Activated CD4-positive, alpha-beta T cell treated with anti-CD3 and anti-CD28 coated beads for 4 hours (primary cell): ENCODE data around the gene CELF1.

Experiments
- DNase-seq, 2 donors: peaks; one replicate each; pipeline ENCODE4 v3.0.0-alpha.2; 2020

The CELF1 gene

DNA sequence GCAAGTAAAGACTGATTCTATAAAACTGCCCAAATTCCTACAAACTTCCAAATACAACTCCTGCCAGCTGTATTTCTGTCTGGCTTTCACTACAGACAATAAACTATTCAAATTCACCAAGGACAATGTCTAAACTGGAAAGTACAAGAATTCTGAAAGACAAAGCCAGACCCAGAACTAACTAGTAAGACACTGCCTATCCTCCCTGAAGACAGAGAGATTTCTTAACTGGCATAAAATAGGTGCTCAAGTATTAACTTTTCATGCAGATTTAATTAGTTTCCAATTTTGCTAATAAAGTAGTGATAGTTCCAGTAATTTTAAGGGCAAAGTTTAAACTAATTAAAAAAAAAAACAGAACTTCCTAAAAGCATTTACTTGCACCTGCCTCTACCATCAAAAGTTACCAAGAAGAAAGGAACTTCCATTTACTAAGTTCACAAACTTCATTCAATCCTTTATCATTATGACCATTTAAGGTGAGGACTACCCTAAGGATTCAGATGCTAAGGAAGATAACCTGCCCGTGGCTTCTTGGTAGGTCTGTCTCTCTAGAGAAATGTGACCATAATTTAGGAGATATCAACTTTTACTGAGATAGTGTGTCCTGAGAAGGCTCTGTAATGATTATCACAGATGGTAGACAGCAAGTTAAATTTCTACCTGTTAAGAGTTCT is 45.2 kb downstream of the CELF1 start:
- no peak for DNase-seq

DNA sequence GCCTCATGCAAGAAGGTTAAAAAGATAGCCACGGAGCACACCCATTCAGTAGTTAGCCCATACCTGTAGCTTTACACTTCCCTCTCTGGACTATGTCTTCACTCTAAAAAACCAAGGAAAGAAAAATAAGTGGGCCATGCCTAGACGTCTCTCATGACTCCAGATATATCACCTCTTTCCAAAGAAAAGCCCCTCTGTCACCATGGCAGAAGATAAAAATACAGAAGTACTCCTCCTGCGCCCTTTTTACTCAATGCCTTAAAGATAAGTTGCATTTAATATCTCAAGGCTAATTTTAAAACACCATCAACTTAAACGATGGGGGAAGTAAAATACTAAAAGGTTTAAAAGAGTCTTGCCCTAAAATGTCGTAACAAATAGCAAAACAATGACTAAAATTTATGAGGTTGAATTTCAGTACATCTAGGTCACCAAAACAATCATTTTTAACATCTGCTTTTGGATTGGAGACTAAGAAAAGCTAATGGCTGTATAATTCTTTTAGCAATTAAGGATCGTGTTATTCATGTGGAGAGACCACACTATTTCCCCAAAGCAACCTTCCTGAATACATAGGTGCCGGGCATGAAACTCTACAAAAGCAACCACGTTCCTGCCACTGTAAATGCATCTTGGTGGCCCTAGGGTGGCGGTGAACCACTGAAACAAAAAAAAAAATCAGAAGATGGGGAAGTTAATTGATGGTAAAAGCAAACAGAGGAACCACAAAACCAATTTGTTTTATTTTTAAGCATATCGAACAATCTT is 46.0 kb downstream of the CELF1 start:
- no peak for DNase-seq

DNA sequence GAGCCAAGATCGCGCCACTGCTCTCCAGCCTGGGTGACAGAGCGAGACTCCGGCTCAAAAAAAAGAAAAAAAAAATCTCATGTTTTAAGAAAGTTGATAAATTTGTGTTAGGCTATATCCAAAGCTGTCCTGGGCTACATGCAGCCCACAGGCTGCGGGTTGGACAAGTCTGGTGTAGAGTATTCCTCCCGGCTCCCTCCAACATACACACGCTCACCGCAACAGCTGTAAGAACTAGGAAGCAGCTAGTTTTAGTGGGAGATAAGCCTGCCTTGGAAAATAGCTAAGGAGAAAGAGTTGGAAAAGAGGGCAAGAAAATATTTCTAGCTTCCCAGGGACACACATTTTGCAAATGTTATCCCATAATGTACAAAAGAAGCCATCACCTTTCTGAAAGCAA is 46.6 kb downstream of the CELF1 start:
- DNase-seq = no peak

DNA sequence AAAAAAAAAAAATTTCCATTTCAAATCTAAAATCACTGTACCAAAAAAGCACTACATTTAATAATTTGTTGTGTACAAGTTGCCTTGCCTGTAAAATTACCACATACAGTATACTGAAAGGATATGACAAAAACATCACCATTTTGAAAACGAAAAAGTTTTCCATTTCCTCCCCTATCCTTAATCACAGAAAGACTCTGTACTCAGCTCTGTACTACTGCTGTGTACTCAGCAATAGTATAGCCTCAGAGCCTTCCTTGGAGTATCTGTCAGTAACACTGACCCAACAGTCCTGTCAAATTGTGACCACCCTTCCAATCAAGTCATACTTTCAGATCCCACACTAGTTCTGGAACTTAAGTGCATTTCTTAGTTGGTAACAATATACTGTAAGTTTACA is 48.0 kb downstream of the CELF1 start:
- no peak for DNase-seq

DNA sequence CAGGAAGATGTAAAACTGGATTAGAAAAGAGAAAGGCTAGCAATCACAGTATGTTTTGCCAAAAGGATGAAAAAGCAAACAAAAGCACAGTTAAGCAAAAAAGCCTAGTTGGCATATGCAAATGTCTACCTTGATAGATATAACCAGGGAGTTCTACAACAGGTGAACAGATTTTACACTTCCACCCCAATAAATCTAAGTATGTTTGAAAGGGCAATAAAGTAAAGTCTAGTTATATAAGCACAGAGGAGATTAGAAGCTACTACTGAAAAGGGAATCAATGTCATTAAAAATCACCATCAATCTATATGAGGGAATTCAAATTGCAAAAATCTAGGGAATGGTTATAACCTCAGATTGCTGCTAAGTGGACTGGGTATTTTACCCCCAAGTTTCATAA is 49.7 kb downstream of the CELF1 start:
- DNase-seq = no peak

DNA sequence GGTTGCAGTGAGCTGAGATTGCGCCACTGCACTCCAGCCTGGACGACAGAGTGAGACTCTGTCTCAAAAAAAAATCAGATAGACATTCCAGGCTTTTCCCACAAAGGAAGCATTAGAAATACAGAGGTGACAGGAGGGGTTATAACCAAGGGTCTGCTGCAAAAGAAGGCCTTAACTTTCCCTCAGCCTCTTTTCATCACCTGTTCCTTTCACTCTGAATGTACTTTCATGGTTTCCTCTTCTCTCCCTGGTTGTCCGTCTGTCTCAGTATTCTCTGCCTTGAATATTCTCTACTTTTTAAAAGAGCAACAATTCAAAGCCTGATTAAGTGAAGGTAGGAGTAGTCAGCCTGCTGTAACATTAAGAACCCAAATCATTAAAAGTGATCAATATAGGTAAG is 50.2 kb downstream of the CELF1 start:
- DNase-seq = no peak

GRCh38 chr11:47501101-47501500 is 51.8 kb downstream of the CELF1 start:
- no peak for DNase-seq

- no peak for DNase-seq
Measured at GRCh38 chr11:47500121-47500520, 52.8 kb downstream of the CELF1 start.

DNA sequence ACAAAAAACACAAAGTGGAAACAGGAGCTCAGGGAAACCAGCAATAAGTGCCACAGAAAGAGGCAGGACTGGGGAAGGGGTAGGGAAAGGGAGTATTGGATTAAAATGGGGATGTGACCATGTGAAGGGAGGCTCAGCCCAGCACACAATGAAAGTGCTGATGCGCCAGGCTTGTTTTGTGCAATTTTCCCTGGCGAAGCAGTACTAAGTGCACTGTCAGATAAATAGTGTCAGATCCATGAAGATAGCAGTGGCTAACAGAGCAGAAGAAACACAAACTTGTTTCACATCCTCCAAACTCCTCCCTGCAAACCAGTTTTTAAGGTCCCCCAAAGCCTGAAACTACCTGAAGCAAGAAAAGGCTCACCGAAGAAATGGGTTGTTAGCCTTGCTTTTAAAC is 53.3 kb downstream of the CELF1 start:
- no peak for DNase-seq

- no peak for DNase-seq
Measured at GRCh38 chr11:47499161-47499560, 53.8 kb downstream of the CELF1 start.

GRCh38 chr11:47498584-47499152 is 54.3 kb downstream of the CELF1 start:
- no peak for DNase-seq

- DNase-seq = no peak
Measured at GRCh38 chr11:47498149-47498548, 54.8 kb downstream of the CELF1 start.

- no peak for DNase-seq
Measured at GRCh38 chr11:47496808-47497207, 56.1 kb downstream of the CELF1 start.

- no peak for DNase-seq
Measured at GRCh38 chr11:47495856-47496217, 57.1 kb downstream of the CELF1 start.

GRCh38 chr11:47495011-47495855 is 57.7 kb downstream of the CELF1 start:
- no peak for DNase-seq

DNA sequence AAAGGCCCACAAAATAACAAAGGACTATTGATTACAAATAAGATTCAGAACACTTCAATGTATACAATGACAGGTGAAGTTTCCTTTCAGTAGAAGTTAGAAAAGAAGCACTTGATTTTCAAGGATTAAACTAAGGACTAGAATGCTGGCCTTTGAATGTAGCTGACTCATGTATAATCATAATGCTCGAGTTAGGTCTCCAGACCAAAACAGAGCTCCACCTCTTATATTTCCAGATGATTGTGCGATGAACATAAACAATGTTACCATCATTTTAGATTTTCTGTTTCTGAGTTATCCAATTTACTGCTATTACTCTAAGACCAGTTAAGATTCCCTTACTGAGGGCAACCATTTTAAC is 63.6 kb downstream of the CELF1 start:
- DNase-seq = no peak

- DNase-seq = no peak
Measured at GRCh38 chr11:47488674-47489394, 64.1 kb downstream of the CELF1 start.

DNA sequence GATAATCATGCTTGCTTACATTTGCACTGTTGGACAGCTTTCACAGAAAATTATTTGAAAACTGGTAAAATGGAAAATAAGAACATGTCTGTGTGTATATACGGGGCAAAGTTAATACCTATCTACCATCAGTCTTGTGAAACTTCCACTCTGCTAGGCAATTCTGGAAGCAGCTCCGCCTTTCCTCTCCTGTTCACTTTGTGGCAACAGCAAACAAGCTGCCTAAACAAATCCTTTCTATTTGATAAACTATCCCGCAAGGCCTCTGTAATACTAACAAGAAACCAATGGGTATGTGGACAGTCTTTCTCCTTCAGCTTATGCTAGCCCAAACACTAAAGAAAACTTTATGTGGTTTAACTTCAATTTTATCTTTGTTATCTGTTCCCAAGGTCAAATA is 64.8 kb downstream of the CELF1 start:
- no peak for DNase-seq

GRCh38 chr11:47487421-47487820 is 65.5 kb downstream of the CELF1 start:
- DNase-seq = no peak

- no peak for DNase-seq
Measured at GRCh38 chr11:47485107-47485506, 67.8 kb downstream of the CELF1 start.

GRCh38 chr11:47483457-47483856 is 69.5 kb downstream of the CELF1 start:
- no peak for DNase-seq

DNA sequence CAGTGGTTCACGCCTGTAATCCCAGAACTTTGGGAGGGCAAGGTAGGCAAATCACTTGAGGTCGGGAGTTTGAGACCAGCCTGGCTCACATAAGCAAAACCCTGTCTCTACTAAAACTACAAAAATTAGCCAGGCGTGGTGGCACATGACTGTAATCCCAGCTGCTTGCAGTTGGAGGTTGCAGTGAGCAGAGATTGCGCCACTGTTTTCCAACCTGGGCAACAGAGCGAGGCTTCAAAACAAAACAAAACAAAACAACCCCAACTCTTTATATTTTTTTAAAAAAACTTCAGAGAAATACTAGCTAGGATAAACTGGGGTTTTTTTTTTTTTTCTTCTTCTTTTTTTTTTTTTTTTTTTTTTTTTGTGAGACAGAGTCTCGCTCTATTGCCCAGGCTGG is 72.2 kb downstream of the CELF1 start:
- no peak for DNase-seq
